NCI-H146 treated with DMSO at 0.1 percent for 48 hours (cell line): ENCODE data around the gene CWH43.
"Not testable (repeated sequence)": the region's sequence is repeated elsewhere in the genome, so short reads cannot be mapped to it uniquely, and the experiment has no call there.

Source experiments
- DNase-seq: peaks from one replicate; lab custom pipeline; 2025; ENCODE audit not compliant: unreplicated experiment; lab: John Stamatoyannopoulos, UW

Gene CWH43

GRCh38 chr4:48985976-48986653 lies at the start of gene CWH43:
Gene CWH43 (plus strand): TSS chr4:48986275. CDS start chr4:48986430, 155 bp downstream.
- DNase-seq = peak; percentile 32

DNA sequence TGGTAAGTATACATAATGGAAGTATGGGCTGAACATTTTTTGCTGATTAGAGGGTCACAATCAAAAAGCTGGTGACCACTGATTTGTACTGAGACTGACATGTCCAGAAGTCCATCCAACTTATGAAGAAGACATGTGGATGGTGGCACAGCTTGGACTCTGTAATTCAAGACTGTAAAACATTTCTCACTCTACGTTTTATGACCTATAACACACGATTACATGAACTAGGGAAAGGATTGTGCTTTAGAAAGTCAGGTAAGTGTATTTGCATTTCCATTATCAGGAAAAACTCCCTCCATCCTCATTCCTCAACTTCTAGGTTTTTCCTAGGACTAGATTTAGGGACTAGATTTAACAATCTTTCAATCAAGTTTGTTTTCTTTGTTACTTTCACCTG lies 49.0 kb upstream of the CWH43 start:
- DNase-seq = no peak

DNA sequence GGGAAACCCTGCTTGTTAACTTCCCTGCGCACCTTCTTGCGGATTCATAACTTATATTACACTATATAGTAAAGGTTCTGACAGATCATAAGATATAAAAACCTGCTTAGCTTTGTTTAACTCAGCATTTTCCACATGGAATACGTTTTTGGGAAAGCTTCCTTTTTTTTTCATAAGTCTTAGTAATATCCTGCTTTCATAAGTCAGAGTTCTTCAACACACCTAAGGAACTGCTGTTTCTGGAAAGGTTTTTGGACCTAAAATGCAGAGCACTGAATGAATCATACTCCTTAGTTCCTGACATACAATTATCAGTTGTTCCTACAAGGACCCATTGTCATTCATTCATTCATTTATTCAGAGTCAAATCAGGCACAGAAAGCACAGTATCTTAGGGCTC lies 47.2 kb upstream of the CWH43 start:
- DNase-seq = no peak

GRCh38 chr4:48939785-48940184 lies 46.3 kb upstream of the CWH43 start:
- no peak for DNase-seq

DNA sequence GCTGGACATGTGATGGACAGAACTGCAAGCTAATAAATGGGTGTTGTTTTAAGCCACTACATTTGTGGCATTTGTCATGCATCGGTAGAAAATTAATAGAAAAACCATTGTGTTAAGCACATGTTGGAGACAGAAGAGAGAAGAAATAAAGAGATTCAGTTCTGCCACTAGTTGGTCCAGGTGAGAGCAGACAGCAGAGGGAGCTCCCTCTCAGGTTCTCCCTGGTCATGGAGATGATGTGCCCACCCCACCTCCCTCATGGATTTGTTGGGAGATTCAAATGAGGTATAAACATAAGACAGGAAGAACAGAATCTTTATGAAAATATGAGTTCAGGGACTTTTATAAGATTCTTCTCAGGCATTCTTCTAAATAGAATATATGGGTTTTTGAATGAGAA lies 42.7 kb upstream of the CWH43 start:
- DNase-seq = peak; percentile 54

- no peak for DNase-seq
These were observed 41.8 kb upstream of the CWH43 start for GRCh38 chr4:48944252-48944651.

DNA sequence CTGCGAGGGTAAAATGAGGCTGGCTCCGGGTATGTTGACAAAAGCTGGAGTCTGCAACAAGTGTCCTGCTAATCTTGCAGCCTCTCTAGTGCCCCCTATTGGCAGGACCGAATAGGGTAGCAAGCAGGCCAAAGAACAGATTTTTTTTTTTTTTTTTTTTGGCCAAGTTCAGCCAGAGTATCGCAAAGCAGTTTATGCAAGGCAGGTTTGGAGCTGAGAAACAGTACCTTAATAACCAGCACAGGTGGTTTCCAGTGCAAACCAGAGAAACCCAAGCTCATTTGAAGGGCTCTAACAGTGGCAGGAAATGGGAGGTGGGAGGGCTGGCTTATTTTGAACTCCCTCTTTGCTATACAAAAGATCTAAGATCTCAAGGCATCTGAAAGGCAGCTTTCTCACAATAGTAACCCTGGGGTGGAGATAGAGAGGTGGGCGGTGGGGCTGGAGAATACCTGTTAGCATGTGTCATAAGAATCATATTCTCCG lies 41.3 kb upstream of the CWH43 start:
- no peak for DNase-seq

GRCh38 chr4:48945981-48946380 lies 40.1 kb upstream of the CWH43 start:
- peak; percentile 76 for DNase-seq

- no peak for DNase-seq
These were observed 38.3 kb upstream of the CWH43 start for GRCh38 chr4:48947731-48948130.

GRCh38 chr4:48949086-48949485 lies 37.0 kb upstream of the CWH43 start:
- no peak for DNase-seq

- DNase-seq = no peak
These were observed 36.4 kb upstream of the CWH43 start for GRCh38 chr4:48949518-48950219.

DNA sequence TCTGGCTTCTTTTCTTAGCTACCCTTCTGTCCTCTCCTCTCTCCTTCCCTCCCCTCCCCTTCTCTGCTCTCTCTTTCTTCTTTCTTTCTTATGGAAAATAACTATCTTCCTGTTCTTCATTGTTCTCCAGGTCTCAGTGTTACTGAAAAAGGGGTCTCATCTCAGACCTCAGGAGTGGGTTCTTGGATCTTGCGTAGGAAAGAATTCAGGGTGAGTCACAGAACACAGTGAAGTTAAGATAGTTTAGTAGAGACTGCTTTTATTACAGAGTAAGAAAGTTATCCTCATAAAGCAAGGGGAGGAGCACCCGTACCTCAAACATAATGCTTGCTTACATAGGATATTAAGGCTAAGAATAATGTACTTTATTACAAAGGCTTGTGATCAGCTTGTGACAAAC lies 31.8 kb upstream of the CWH43 start:
- DNase-seq = no peak

DNA sequence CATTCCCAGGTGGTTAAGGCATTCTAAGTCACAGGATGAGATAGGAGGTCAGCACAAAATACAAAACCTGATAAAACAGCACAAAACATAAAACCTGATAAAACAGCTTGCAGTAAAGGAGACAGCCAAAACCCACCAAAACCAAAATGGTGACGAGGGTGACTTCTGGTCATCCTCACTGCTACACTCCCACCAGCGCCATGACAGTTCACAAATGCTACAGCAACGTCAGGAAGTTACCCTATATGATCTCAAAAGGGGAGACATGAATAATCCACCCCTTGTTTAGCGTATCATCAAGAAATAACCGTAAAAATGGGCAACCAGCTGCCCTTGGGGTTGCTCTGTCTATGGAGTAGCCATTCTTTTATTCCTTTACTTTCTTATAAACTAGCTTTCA lies 28.7 kb upstream of the CWH43 start:
- not testable (repeated sequence) for DNase-seq

DNA sequence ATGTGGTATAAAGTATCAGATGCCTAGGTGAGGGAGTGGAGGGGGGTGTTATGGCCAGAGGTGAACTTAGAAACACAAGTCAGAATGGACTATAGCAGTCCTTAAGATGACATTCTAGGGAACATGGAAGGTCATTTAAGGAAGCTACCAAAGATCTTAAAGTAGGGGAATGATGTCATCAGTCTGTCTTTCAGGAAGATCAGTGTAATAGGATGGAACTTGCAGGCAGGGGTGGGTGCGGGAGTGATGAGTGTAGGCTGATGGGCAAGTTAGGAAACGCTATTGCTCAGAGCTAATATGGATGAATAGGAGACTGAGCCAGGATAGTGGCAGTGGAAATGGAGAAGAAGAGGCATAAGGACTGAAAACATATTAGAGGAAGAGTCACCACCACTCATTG lies 27.5 kb upstream of the CWH43 start:
- DNase-seq = no peak

- peak; percentile 26 for DNase-seq
These were observed 25.0 kb upstream of the CWH43 start for GRCh38 chr4:48960988-48961635.

DNA sequence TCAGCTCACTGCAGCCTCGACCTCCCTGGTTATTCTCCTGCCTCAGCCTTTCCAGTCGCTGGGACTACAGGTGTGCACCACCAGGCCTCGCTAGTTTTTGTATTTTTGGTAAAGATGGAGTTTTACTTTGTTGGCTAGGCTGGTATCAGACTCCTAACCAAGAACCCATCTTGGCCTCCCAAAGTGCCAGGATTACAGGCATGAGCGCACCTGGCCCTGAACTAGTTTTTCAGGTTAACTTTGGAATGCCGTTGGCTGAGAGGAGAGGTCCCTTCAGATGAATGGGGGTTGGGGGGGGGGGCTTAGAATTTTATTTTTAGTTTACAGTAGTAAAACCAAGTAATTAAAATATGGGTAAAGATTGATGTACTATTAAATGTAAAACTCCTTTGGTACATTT lies 23.4 kb upstream of the CWH43 start:
- no peak for DNase-seq

DNA sequence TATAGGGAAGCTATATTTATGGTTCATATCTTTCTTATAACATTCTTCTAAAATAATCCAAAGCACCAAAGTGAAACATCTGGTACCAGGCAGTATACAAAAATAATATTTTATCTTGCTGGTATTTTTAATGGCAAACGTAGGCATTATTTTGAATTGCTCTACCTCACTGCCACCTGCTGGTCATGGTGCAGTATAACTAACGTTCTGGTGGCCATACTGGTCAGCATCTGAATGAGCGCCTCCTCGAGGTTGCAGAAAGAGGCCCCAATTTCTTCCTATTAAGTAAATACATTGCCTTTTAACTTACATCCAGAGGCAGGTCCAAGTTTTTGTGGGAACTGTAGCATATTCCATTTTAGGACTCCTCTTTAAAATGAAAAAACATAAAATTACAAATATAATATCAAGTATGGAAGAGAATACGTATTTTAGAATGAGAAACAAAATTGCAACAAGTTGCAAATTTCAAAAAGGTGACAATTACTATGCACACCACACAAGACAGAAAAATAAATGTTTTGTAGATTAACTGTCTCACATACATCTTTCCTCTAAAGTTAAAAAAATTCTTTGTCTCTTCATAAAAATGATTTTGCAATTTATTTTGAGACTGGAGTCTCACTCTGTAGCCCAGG lies 22.9 kb upstream of the CWH43 start:
- peak; percentile 83 for DNase-seq

GRCh38 chr4:48967101-48967500 lies 19.0 kb upstream of the CWH43 start:
- no peak for DNase-seq

- peak; percentile 61 for DNase-seq
These were observed 18.4 kb upstream of the CWH43 start for GRCh38 chr4:48967631-48968030.

DNA sequence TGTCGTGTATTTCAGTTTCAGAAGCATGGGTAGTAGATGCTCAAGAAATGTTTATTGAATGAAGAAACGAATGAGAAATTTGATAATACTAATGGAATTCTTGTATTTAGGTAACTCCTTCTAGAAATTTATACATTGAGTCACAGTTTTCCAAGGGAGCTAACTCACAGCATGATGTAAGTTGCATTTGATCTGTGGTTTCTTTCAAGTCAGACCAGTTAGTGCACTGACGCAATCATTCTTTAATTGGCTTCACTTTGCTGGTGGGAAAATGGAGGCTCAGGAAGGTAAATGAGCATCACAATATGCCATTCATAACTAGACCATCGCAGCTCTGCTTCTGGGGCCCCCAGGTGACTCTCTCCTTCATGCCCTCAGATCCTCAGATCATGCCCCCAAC lies 17.3 kb upstream of the CWH43 start:
- no peak for DNase-seq

GRCh38 chr4:48970471-48970921 lies 15.6 kb upstream of the CWH43 start:
- no peak for DNase-seq
